ENCODE measurements around the gene SPATA17.

The SPATA17 gene

DNA sequence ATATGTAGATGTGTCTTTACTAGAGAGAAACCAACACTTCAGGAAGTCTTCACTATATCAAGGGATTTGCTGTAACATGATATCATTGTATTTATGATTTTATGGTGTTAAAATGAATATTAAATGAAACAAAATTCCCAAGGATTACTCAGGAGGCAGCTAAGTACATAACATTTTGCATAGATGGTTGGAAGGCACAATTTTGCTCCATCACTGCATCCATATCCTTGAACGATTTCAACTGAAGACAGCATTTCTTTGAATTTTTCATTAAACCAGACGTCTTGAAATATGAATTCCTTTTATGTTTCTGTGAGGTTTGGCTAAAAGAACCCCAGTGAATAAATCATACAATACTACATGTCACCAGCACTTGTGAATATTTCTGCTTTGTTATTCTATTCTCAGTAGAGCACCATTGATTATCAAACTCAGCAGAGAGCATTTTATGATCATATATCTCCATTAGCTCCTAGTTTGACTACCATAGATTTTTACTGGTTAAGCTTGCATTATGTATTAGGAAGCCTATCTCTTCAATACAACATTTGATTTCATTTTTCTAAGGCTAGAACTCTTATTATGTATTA, 37.3 kb downstream of the SPATA17 start (continued):
- TF ChIP-seq, protein P1, sequence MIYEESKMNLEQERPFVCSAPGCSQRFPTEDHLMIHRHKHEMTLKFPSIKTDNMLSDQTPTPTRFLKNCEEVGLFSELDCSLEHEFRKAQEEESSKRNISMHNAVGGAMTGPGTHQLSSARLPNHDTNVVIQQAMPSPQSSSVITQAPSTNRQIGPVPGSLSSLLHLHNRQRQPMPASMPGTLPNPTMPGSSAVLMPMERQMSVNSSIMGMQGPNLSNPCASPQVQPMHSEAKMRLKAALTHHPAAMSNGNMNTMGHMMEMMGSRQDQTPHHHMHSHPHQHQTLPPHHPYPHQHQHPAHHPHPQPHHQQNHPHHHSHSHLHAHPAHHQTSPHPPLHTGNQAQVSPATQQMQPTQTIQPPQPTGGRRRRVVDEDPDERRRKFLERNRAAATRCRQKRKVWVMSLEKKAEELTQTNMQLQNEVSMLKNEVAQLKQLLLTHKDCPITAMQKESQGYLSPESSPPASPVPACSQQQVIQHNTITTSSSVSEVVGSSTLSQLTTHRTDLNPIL (CRISPR knock-in tag; IDR thresholded peaks at IDR 0.05; ENCODE audit: low read depth): no peak
- TF ChIP-seq ZFP30 (CRISPR knock-in tag; IDR thresholded peaks at IDR 0.05) (no peak), ESRRG (CRISPR knock-in tag; IDR thresholded peaks at IDR 0.05) (no peak)
- TF ChIP-seq, protein P2, sequence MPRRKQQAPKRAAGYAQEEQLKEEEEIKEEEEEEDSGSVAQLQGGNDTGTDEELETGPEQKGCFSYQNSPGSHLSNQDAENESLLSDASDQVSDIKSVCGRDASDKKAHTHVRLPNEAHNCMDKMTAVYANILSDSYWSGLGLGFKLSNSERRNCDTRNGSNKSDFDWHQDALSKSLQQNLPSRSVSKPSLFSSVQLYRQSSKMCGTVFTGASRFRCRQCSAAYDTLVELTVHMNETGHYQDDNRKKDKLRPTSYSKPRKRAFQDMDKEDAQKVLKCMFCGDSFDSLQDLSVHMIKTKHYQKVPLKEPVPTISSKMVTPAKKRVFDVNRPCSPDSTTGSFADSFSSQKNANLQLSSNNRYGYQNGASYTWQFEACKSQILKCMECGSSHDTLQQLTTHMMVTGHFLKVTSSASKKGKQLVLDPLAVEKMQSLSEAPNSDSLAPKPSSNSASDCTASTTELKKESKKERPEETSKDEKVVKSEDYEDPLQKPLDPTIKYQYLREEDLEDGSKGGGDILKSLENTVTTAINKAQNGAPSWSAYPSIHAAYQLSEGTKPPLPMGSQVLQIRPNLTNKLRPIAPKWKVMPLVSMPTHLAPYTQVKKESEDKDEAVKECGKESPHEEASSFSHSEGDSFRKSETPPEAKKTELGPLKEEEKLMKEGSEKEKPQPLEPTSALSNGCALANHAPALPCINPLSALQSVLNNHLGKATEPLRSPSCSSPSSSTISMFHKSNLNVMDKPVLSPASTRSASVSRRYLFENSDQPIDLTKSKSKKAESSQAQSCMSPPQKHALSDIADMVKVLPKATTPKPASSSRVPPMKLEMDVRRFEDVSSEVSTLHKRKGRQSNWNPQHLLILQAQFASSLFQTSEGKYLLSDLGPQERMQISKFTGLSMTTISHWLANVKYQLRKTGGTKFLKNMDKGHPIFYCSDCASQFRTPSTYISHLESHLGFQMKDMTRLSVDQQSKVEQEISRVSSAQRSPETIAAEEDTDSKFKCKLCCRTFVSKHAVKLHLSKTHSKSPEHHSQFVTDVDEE (CRISPR knock-in tag; IDR thresholded peaks at IDR 0.05): no peak

DNA sequence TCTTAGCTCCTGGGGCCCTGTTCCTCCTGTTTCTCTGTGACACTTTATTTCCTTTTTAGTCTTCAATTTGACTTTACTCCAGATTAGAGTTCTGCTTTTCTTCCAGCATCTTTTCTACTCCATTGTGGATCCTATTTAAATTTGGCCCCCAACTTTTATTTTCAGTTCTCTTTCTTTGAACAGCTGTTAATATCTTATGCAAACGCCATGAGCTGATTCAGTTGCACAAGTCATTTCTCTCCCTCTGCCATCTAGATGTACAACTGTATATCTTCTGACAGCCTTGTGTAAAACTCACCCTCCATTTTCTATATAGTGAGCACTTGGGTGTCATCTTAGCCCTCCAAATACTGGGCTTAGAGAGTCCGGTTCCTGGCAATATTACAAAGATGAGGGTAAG, 42.2 kb downstream of the SPATA17 start:
- TF ChIP-seq, protein P3, sequence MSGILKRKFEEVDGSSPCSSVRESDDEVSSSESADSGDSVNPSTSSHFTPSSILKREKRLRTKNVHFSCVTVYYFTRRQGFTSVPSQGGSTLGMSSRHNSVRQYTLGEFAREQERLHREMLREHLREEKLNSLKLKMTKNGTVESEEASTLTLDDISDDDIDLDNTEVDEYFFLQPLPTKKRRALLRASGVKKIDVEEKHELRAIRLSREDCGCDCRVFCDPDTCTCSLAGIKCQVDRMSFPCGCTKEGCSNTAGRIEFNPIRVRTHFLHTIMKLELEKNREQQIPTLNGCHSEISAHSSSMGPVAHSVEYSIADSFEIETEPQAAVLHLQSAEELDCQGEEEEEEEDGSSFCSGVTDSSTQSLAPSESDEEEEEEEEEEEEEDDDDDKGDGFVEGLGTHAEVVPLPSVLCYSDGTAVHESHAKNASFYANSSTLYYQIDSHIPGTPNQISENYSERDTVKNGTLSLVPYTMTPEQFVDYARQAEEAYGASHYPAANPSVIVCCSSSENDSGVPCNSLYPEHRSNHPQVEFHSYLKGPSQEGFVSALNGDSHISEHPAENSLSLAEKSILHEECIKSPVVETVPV (CRISPR knock-in tag; IDR thresholded peaks at IDR 0.05): no peak
- TF ChIP-seq GLIS3 (CRISPR knock-in tag; IDR thresholded peaks at IDR 0.05) (no peak), OSR1 (CRISPR knock-in tag; IDR thresholded peaks at IDR 0.05) (no peak), ARNTL (CRISPR knock-in tag; IDR thresholded peaks at IDR 0.05; ENCODE audit: borderline replicate concordance, low read depth) (no peak)
- ATAC-seq: no peak

DNA sequence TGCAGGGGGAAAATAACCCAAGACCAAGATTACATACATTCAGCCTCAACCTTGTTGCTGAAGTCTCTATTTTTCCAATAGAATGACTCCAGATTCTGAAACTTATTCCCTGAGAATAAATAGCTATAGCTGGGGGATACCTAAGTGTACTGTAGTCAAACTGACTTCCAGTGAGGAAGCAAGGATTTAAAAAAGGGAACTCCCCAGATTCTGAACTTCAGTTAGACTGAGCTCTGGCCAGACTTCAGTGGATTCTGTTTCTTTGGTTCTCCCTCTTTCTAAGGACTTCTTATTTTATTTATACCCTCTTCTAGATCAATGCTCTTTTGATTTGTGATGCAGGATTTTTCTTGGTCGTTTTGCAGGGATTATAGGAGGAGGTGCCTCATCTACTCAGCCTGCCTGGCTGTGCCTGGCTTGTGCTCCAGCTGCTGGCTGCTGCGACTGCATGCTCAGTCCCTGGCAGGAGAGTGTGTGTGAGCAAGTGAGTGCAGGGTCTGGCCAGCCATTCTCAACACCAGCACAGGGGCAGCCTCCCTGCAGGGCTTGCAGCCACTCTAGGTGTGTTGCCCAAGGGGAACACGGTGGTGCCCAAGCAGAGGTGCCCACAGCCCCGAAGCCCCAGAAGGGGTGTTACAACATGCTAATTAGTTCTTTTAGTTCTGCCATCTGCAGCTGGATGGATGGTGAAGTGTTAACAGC, 43.0 kb downstream of the SPATA17 start:
- no peak for ATAC-seq
- TF ChIP-seq PPARA (CRISPR knock-in tag; IDR thresholded peaks at IDR 0.05; ENCODE audit: borderline replicate concordance) (no peak), ZNF565 (CRISPR knock-in tag; conservative IDR thresholded peaks at IDR 0.05; ENCODE audit: low read depth) (no peak), ZNF8 (CRISPR knock-in tag; IDR thresholded peaks at IDR 0.05) (no peak), BACH2 (CRISPR knock-in tag; IDR thresholded peaks at IDR 0.05; ENCODE audit: borderline replicate concordance) (no peak), ISL1 (CRISPR knock-in tag; IDR thresholded peaks at IDR 0.05) (no peak), ZNF70 (CRISPR knock-in tag; IDR thresholded peaks at IDR 0.05) (no peak), RARB (CRISPR knock-in tag; IDR thresholded peaks at IDR 0.05) (no peak)
- TF ChIP-seq, protein P1 (CRISPR knock-in tag; IDR thresholded peaks at IDR 0.05; ENCODE audit: low read depth): no peak
- TF ChIP-seq, protein P4, sequence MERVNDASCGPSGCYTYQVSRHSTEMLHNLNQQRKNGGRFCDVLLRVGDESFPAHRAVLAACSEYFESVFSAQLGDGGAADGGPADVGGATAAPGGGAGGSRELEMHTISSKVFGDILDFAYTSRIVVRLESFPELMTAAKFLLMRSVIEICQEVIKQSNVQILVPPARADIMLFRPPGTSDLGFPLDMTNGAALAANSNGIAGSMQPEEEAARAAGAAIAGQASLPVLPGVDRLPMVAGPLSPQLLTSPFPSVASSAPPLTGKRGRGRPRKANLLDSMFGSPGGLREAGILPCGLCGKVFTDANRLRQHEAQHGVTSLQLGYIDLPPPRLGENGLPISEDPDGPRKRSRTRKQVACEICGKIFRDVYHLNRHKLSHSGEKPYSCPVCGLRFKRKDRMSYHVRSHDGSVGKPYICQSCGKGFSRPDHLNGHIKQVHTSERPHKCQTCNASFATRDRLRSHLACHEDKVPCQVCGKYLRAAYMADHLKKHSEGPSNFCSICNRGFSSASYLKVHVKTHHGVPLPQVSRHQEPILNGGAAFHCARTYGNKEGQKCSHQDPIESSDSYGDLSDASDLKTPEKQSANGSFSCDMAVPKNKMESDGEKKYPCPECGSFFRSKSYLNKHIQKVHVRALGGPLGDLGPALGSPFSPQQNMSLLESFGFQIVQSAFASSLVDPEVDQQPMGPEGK (CRISPR knock-in tag; IDR thresholded peaks at IDR 0.05; ENCODE audit: borderline replicate concordance): no peak

DNA sequence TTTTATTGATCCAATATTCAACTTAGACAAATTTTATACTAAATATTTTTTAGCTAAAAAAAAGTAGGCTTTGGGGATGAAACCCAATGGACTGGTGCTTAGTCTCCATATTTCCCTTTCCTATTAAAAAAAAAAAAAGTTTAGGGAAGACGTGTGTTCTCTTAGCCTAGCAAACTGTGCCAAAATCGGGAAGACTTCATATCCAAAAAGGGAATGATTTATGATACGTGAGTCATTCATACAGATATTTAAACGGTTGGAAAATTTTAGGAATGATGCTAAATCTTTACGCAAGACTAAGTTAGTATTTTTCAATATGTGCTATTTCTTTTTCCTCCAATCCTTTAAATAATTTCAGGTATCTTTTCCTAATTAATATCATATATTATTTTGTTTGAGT, 50.7 kb downstream of the SPATA17 start:
- no peak for ATAC-seq
- TF ChIP-seq OSR1 (CRISPR knock-in tag; IDR thresholded peaks at IDR 0.05) (no peak), ZNF8 (CRISPR knock-in tag; IDR thresholded peaks at IDR 0.05) (no peak), BACH2 (CRISPR knock-in tag; IDR thresholded peaks at IDR 0.05; ENCODE audit: borderline replicate concordance) (no peak), ESRRG (CRISPR knock-in tag; IDR thresholded peaks at IDR 0.05) (no peak), ZNF565 (CRISPR knock-in tag; conservative IDR thresholded peaks at IDR 0.05; ENCODE audit: low read depth) (no peak), GLIS3 (CRISPR knock-in tag; IDR thresholded peaks at IDR 0.05) (no peak), TOX (CRISPR knock-in tag; IDR thresholded peaks at IDR 0.05; ENCODE audit: borderline replicate concordance) (no peak), SNAI2 (CRISPR knock-in tag; IDR thresholded peaks at IDR 0.05) (no peak), CSDC2 (CRISPR knock-in tag; IDR thresholded peaks at IDR 0.05) (no peak)
- TF ChIP-seq, protein P3 (CRISPR knock-in tag; IDR thresholded peaks at IDR 0.05): no peak
- TF ChIP-seq, protein P2 (CRISPR knock-in tag; IDR thresholded peaks at IDR 0.05): no peak

All from SK-N-SH treated with all-trans-retinoic acid at 6 μM for 48 hours (cell line).